SK-N-SH treated with all-trans-retinoic acid at 6 μM for 48 hours (cell line): ENCODE results near the gene CHST8.
"Not testable (repeated sequence)": the region's sequence is repeated elsewhere in the genome, so short reads cannot be mapped to it uniquely, and the experiment has no call there.

Experiments
- CSDC2 ChIP-seq: fragments of 250-450 bp; sonication (Bioruptor Pico); IDR thresholded peaks from 2 replicates; pipeline ENCODE4 v1.5.0; 2020; ENCODE audit warnings: mild to moderate bottlenecking, moderate library complexity
- ESRRG ChIP-seq: fragments of 250-450 bp; sonication (Bioruptor Pico); IDR thresholded peaks from 2 replicates; pipeline ENCODE4 v1.6.1; 2021; ENCODE audit warnings: mild to moderate bottlenecking
- GLIS3 ChIP-seq: fragments of 250-450 bp; sonication (Bioruptor Pico); IDR thresholded peaks from 2 replicates; pipeline ENCODE4 v1.5.0; 2020; ENCODE audit warnings: mild to moderate bottlenecking, moderate library complexity
- PATZ1 ChIP-seq: fragments of 250-450 bp; sonication (Bioruptor Pico); IDR thresholded peaks from 2 replicates; pipeline ENCODE4 v1.8.0; 2020; ENCODE audit warnings: mild to moderate bottlenecking, moderate library complexity, borderline replicate concordance
- RARB ChIP-seq: fragments of 250-450 bp; sonication (Bioruptor Pico); IDR thresholded peaks from 2 replicates; pipeline ENCODE4 v1.8.0; 2021; ENCODE audit warnings: mild to moderate bottlenecking, moderate library complexity
- ZFP3 ChIP-seq: fragments of 250-450 bp; sonication (Bioruptor Pico); IDR thresholded peaks from 2 replicates; pipeline ENCODE4 v1.5.0; 2020; ENCODE audit warnings: mild to moderate bottlenecking, moderate library complexity
- TF ChIP-seq, protein P1 (sequence below): fragments of 250-450 bp; sonication (Bioruptor Pico); IDR thresholded peaks from 2 replicates; pipeline ENCODE4 v1.5.0; 2020; ENCODE audit warnings: mild to moderate bottlenecking, moderate library complexity

GRCh38 chr19:33663316-33663715, 41.6 kb downstream of the CHST8 start:
- not testable (repeated sequence) for TF ChIP-seq RARB (CRISPR knock-in tag); GLIS3; CSDC2 (CRISPR knock-in tag); PATZ1; ZFP3; ESRRG (CRISPR knock-in tag)
- TF ChIP-seq, protein P1, sequence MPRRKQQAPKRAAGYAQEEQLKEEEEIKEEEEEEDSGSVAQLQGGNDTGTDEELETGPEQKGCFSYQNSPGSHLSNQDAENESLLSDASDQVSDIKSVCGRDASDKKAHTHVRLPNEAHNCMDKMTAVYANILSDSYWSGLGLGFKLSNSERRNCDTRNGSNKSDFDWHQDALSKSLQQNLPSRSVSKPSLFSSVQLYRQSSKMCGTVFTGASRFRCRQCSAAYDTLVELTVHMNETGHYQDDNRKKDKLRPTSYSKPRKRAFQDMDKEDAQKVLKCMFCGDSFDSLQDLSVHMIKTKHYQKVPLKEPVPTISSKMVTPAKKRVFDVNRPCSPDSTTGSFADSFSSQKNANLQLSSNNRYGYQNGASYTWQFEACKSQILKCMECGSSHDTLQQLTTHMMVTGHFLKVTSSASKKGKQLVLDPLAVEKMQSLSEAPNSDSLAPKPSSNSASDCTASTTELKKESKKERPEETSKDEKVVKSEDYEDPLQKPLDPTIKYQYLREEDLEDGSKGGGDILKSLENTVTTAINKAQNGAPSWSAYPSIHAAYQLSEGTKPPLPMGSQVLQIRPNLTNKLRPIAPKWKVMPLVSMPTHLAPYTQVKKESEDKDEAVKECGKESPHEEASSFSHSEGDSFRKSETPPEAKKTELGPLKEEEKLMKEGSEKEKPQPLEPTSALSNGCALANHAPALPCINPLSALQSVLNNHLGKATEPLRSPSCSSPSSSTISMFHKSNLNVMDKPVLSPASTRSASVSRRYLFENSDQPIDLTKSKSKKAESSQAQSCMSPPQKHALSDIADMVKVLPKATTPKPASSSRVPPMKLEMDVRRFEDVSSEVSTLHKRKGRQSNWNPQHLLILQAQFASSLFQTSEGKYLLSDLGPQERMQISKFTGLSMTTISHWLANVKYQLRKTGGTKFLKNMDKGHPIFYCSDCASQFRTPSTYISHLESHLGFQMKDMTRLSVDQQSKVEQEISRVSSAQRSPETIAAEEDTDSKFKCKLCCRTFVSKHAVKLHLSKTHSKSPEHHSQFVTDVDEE, result not testable (repeated sequence)
